Neural crest cell (in vitro differentiated cells): ENCODE data around the gene DES. TPM values are rescaled to one million over a fixed set of nuclear protein-coding genes. Genes with fewer than 3 reads are reported as not detected.

Experiments
- DNase-seq: peaks from one replicate; pipeline ENCODE4 v3.0.0; 2021; ENCODE audit warnings: low read depth, mixed read lengths, low spot score
- H3K27ac Mint-ChIP-seq: one replicate; pipeline ENCODE4 v1.8.0; 2021; ENCODE audit warnings: mild to moderate bottlenecking, mixed read lengths; ENCODE audit not compliant: unreplicated experiment
- H3K27me3 Mint-ChIP-seq: 2 replicates; pipeline ENCODE4 v1.8.0; 2021; ENCODE audit warnings: low read depth, mild to moderate bottlenecking, mixed read lengths
- H3K36me3 Mint-ChIP-seq: 2 replicates; pipeline ENCODE4 v1.8.0; 2021; ENCODE audit warnings: low read depth, mild to moderate bottlenecking, mixed read lengths
- H3K4me1 Mint-ChIP-seq: 2 replicates; pipeline ENCODE4 v1.8.0; 2021; ENCODE audit warnings: mixed read lengths
- H3K4me3 Mint-ChIP-seq: one replicate; pipeline ENCODE4 v1.8.0; 2021; ENCODE audit warnings: mild to moderate bottlenecking, mixed read lengths
- H3K9me3 Mint-ChIP-seq: 2 replicates; pipeline ENCODE4 v1.8.0; 2021; ENCODE audit warnings: mixed read lengths
- CTCF ChIP-seq: fragments of 200-600 bp; sonication (generic); conservative IDR thresholded peaks from 2 replicates; pipeline ENCODE4 v1.5.0; 2021; ENCODE audit warnings: antibody characterized with exemption, mild to moderate bottlenecking
- total RNA-seq: library from RNA; stranded (reverse); gene quantifications from 2 replicates; pipeline ENCODE4 v1.2.1, GENCODE V29; 2021

Gene DES
- total RNA-seq, 1 donor from 2014 or later = 0.28 TPM

GRCh38 chr2:219438453-219438852 is 20.3 kb downstream of the DES start:
- peaks cover 13% of the 10 kb centered on the region for H3K4me1 Mint-ChIP-seq
- H3K9me3 Mint-ChIP-seq = no peaks in the 10 kb centered on the region
- no peak for TF ChIP-seq CTCF
- H3K27me3 Mint-ChIP-seq = peaks cover 47% of the 10 kb centered on the region
- no peak overlapping the region for H3K27ac Mint-ChIP-seq
- no peaks in the 10 kb centered on the region for H3K36me3 Mint-ChIP-seq
- no peak for DNase-seq
- H3K4me3 Mint-ChIP-seq = no peak overlapping the region

GRCh38 chr2:219439506-219439905 is 21.3 kb downstream of the DES start:
- no peak overlapping the region for H3K27ac Mint-ChIP-seq
- peaks cover 9% of the 10 kb centered on the region for H3K4me1 Mint-ChIP-seq
- no peaks in the 10 kb centered on the region for H3K36me3 Mint-ChIP-seq
- no peak for TF ChIP-seq CTCF
- peaks cover 47% of the 10 kb centered on the region for H3K27me3 Mint-ChIP-seq
- no peak overlapping the region for H3K4me3 Mint-ChIP-seq
- H3K9me3 Mint-ChIP-seq = no peaks in the 10 kb centered on the region
- no peak for DNase-seq

GRCh38 chr2:219440388-219441256 is 22.4 kb downstream of the DES start:
- no peak for TF ChIP-seq CTCF
- no peak overlapping the region for H3K27ac Mint-ChIP-seq
- H3K9me3 Mint-ChIP-seq = no peaks in the 10 kb centered on the region
- peaks cover 42% of the 10 kb centered on the region for H3K27me3 Mint-ChIP-seq
- H3K4me3 Mint-ChIP-seq = peak overlapping the region; percentile 78
- H3K36me3 Mint-ChIP-seq = no peaks in the 10 kb centered on the region
- H3K4me1 Mint-ChIP-seq = peaks cover 15% of the 10 kb centered on the region
- no peak for DNase-seq

DNA sequence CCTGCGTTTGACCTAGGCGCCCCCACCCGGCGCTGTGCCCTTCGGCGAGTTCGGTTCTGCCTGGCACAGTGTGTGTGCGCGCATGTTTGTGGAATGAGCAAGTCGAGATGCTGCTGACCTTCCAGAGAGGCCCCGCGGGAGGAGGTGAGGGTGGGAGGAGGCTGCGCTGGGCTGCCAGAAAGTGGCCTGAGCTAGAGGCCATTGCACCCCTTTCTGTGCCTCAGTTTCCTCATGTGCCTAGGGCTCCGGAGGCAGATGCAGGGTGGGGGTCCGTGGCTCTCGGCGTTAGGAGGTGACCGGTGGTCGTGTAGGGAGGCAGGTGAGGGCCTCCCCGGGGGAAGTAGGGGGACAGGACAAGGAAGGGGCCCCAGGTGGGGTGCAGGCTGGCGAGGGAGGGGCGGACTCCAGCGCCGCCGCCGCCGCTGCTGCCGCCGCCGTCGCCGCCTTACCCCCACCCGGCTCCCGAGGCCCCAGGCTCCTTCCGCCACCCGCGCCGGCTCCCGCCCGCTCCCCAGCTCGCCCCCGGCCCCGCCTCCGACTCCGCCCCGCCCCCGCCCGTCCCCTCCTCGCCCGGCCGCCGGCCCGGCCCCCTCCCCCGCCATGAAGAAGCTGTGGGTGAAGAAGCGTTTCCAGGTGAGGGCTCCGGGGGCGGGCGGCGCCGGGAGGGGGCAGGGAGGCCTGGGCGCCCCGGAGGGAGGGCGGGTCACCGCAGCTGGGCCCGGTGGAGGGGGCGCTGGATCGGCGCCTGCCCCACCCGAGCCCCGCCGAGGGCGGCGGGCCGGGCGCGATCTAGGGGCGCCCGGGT is 23.5 kb downstream of the DES start:
- H3K4me3 Mint-ChIP-seq = peak overlapping the region; percentile 78
- H3K36me3 Mint-ChIP-seq = no peaks in the 10 kb centered on the region
- H3K27me3 Mint-ChIP-seq = peaks cover 42% of the 10 kb centered on the region
- peaks cover 24% of the 10 kb centered on the region for H3K4me1 Mint-ChIP-seq
- DNase-seq = no peak
- H3K27ac Mint-ChIP-seq = no peak overlapping the region
- TF ChIP-seq CTCF = no peak
- no peaks in the 10 kb centered on the region for H3K9me3 Mint-ChIP-seq

- TF ChIP-seq CTCF = no peak
- Mint-ChIP-seq H3K4me1 (peaks cover 24% of the 10 kb centered on the region), H3K27ac (no peak overlapping the region), H3K9me3 (no peaks in the 10 kb centered on the region), H3K27me3 (peaks cover 42% of the 10 kb centered on the region), H3K36me3 (no peaks in the 10 kb centered on the region), H3K4me3 (peak overlapping the region; percentile 83)
- no peak for DNase-seq
Observed at GRCh38 chr2:219442256-219443015, 24.3 kb downstream of the DES start.
